ENCODE results near the gene UPK3A.

UPK3A gene

DNA sequence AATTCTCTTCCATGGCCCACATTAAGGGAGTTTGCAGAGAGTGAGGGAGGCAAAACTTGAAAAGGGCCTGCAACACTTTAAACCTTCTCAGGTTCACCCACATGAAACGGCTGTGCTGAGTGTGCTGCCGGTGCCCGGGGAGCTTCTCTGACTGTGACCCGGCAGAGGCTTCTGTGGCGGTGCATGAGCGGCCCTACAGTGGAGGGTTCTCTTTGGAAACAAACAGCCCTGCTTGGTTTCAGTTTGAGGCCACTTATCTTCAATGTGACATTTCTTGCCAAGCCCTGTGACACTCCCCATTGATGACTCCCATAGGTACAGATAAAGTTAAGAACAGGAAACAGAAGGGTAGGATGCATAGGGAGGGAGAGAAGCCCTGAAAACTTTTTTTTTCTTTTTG, 56.7 kb downstream of the UPK3A start:
- TF ChIP-seq CTCF (IDR thresholded peaks at IDR 0.05; ENCODE audit: insufficient read depth, low read length, missing control alignments): no peak
- DNase-seq (ENCODE audit: low read depth, low spot score): no peak
- H3K4me3 ChIP-seq (ENCODE audit: low read depth, low read length): no peak overlapping the region
- ChIA-PET POLR2A (no interaction called here), CTCF (interaction anchor here (0.7 kb wide), 1 partner anchor 12 kb away, joined by 3 read pairs; no protein-coding TSS in a partner anchor)

- H3K4me3 ChIP-seq (ENCODE audit: low read depth, low read length): no peak overlapping the region
- CTCF ChIA-PET: no interaction called here
- no peak for TF ChIP-seq CTCF (IDR thresholded peaks at IDR 0.05; ENCODE audit: insufficient read depth, low read length, missing control alignments)
- POLR2A ChIA-PET: no interaction called here
- no peak for DNase-seq (ENCODE audit: low read depth, low spot score)
These were observed 58.4 kb downstream of the UPK3A start for GRCh38 chr22:45343143-45343542.

DNA sequence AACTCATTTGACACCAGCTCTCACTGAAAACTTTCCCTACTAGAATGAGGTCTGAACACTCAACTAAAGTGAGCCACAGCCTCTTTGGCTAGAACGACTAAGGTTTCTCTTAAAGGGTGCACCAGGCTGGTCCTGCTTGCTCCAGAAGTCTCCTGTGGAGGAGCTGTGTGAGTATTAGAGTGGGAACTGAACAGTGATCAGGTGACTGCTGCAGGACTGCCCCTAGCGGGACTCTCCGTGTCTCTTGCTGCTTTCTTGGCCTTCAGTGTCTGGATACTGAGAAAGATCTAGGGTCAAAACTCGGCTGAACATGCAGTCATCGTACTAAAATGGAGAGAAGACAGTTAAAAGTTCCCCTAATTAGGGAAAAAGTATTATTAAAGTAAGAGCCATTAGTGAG, 59.6 kb downstream of the UPK3A start:
- no peak overlapping the region for H3K4me3 ChIP-seq (ENCODE audit: low read depth, low read length)
- ChIA-PET CTCF (no interaction called here), POLR2A (no interaction called here)
- TF ChIP-seq CTCF (IDR thresholded peaks at IDR 0.05; ENCODE audit: insufficient read depth, low read length, missing control alignments): no peak
- DNase-seq (ENCODE audit: low read depth, low spot score): no peak

Data from AG04449 (cell line).